ENCODE measurements around the gene PLAAT5. TPM values are rescaled to one million over a fixed set of nuclear protein-coding genes. Genes with fewer than 3 reads are reported as not detected.

Gene PLAAT5, protein sequence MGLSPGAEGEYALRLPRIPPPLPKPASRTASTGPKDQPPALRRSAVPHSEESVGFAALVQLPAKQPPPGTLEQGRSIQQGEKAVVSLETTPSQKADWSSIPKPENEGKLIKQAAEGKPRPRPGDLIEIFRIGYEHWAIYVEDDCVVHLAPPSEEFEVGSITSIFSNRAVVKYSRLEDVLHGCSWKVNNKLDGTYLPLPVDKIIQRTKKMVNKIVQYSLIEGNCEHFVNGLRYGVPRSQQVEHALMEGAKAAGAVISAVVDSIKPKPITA
- 0.05 to 0.06 TPM in 2 of 5 replicates, not detected in the others for total RNA-seq (2022; extraction: Qiagen RNA extraction)

DNA sequence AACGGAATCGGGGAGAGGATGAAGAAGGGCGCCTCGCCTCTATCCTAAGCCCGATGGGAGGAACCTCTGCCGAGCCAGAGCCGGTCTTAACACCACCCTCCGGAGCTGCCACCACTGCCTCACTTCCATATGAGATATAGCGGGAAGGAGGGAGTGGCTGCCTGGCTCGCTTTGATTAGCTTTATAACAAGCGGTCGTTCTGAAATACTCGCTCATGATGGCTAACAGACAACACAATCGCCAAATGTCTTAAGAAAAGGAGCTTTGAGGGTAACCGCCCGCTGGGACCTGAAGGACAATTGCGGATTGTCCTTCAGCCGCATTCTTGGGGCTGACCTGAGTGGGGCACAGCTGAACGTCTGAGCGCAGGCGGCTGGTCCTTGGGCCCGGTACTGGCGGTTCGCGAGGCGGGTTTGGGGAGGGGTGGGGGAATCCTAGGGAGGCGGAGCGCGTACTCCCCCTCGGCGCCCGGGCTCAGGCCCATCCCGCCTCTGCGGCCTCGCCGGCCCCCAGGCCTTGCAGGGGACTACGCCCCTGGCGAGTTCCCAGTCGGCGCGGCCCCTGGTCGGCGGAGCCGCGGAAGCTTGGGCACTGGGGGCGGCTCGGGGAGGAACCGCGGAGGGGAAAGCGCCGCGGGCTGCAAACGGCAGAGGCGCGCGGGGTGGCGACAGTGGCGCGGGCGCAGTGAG lies at the start of gene PLAAT5:
Gene PLAAT5 (minus strand): TSS at position 617 of the 689 bp plus-strand sequence. CDS start 133 bp downstream, at position 484.

DNA sequence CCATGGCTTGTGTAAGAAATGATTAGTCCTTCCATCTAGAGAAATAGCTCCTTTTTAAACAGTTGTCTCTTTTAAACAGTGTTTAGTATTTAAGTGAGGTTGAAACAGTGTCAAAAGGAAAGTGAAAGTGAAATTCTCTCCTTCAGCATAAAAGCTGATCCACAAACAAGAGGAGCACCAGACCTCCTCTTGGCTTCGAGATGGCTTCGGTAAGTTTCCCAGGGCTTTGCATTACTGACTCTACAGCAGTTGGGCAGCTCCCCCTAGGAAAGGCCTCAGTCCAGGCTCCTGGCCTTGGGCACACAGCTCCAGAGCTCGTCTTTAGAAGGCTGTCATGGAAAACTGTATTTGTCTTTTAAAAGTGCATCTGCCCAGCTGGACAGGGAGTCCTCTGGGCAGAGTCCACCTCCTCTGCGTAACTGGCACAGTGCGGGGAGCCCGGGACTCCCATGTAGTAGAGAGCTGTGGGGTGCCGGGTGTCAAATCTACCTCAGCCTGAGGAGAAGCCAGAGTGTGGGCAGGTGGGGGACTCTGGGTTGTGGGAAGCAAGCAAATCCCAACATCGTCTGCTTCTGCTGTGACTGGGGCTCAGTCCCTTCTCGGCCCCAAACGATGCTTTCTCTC lies 45.8 kb upstream of the PLAAT5 start, which contains the start of gene PLAAT4:
Gene PLAAT4 (plus strand): TSS at position 140 of the 624 bp plus-strand sequence. CDS start 61 bp downstream, at position 201.

DNA sequence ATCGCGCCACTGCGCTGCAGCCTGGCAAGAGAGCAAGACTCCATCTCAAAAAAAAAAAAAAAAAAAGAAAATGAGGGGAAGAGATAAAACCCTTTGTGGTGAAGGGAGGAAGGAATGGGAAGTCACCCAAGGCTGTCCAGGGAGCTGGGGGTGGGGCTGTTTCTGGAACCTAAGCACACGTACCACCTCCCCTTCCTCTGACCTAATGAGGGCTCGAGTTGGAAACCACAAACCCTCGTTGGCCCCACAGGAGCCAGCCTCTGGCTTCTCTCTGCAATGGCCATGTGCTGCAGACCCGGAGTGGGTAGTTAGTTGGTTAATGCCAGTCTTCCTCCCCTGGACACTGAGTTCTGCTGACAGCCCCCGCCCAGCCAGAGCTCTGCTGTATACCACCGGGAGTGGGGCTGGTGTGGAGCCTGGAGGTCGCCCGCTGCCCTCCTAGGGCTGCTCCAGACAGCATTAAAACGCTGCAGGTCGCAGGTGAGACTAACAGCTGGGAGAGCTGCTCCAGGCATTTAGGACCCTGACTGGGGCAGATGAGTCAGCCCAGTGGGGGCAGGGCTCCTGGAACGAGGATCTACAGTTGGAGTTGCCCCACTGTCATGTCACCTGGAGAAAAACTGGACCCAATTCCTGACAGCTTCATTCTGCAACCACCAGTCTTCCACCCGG lies 15.0 kb upstream of the PLAAT5 start, which contains the start of gene LGALS12:
Gene LGALS12 (plus strand): TSS at position 228 of the 672 bp plus-strand sequence. CDS start 375 bp downstream, at position 603.

Other genes starting within 250 kb of the PLAAT5 start
- not detected in 5 replicates for gene SLC22A25, start 247.6 kb downstream of the PLAAT5 start, total RNA-seq (2022; extraction: Qiagen RNA extraction)
- not detected in 5 replicates for gene SLC22A9, start 121.4 kb downstream of the PLAAT5 start, total RNA-seq (2022; extraction: Qiagen RNA extraction)
- gene LGALS12, start 14.9 kb upstream of the PLAAT5 start, total RNA-seq (2022; extraction: Qiagen RNA extraction) = not detected in 5 replicates
- gene PLAAT4, start 45.6 kb upstream of the PLAAT5 start, total RNA-seq (2022; extraction: Qiagen RNA extraction) = 1.3 to 2.6 TPM (median 2.0 TPM) in 5 replicates
- gene PLAAT2, start 72.2 kb upstream of the PLAAT5 start, total RNA-seq (2022; extraction: Qiagen RNA extraction) = 0.18 to 0.60 TPM (median 0.46 TPM) in 5 replicates
- gene PLAAT3, start 123.3 kb upstream of the PLAAT5 start, total RNA-seq (2022; extraction: Qiagen RNA extraction) = 43.3 to 62.2 TPM (median 54.1 TPM) in 5 replicates
- 27.3 to 33.2 TPM (median 30.8 TPM) in 5 replicates for gene ATL3, start 180.2 kb upstream of the PLAAT5 start, total RNA-seq (2022; extraction: Qiagen RNA extraction)
- 98.8 to 119 TPM (median 101 TPM) in 5 replicates for gene RTN3, start 190.3 kb upstream of the PLAAT5 start, total RNA-seq (2022; extraction: Qiagen RNA extraction)